SU-DHL-6 (cell line): Measurements from ENCODE around the gene CLDN9.
A peak's percentile ranks its signal among the peaks of the same experiment; 100 is the strongest.

ENCODE experiments used
- H2AFZ ChIP-seq: fragments of 200-600 bp; sonication (generic); 2 replicates; pipeline ENCODE4 v1.6.1; 2014; ENCODE audit warnings: low read depth, mild to moderate bottlenecking, moderate library complexity, mixed read lengths, antibody characterized with exemption, low read length; ENCODE audit not compliant: severe bottlenecking
- H3F3A ChIP-seq: fragments of 200-600 bp; shearing (Covaris generic); 2 replicates; pipeline ENCODE4 v1.6.0; 2016; ENCODE audit warnings: antibody characterized with exemption, mild to moderate bottlenecking; ENCODE audit not compliant: insufficient read depth
- H3K27ac ChIP-seq: fragments of 200-600 bp; sonication (generic); 2 replicates; pipeline ENCODE4 v1.5.1; 2016; ENCODE audit warnings: low read depth, mild to moderate bottlenecking, low read length, moderate library complexity, mixed read lengths
- H3K27me3 ChIP-seq: fragments of 200-600 bp; sonication (generic), shearing (Covaris generic); 2 replicates; pipeline ENCODE4 v1.6.0; 2014; ENCODE audit warnings: mild to moderate bottlenecking, low read length
- H3K36me3 ChIP-seq: fragments of 200-600 bp; sonication (generic); 2 replicates; pipeline ENCODE4 v1.6.1; 2014; ENCODE audit warnings: mild to moderate bottlenecking, low read length, mixed read lengths
- H3K4me2 ChIP-seq: fragments of 300-600, 200-600 bp; shearing (Covaris generic), sonication (generic); 2 replicates; pipeline ENCODE4 v1.6.0; 2014; ENCODE audit warnings: low read length, low read depth, mild to moderate bottlenecking; ENCODE audit not compliant: poor library complexity, severe bottlenecking
- H3K4me3 ChIP-seq: fragments of 200-600 bp; sonication (generic); 2 replicates; pipeline ENCODE4 v1.5.1; 2014; ENCODE audit warnings: antibody characterized with exemption, low read length, mild to moderate bottlenecking, mixed read lengths; ENCODE audit not compliant: insufficient read depth, poor library complexity, severe bottlenecking
- H3K79me2 ChIP-seq: fragments of 200-600 bp; sonication (generic); 2 replicates; pipeline ENCODE4 v1.6.1; 2014; ENCODE audit warnings: mild to moderate bottlenecking, low read length, moderate library complexity; ENCODE audit not compliant: insufficient read depth
- H3K9ac ChIP-seq: fragments of 200-600 bp; sonication (generic); 2 replicates; pipeline ENCODE4 v1.7.0; 2014; ENCODE audit warnings: mild to moderate bottlenecking, low read length
- H3K9me2 ChIP-seq: fragments of 200-600 bp; sonication (generic); replicated peaks from 2 replicates; pipeline ENCODE4 v1.6.1; 2014; ENCODE audit warnings: low read length; ENCODE audit not compliant: insufficient read depth
- H3K9me3 ChIP-seq: fragments of 200-600 bp; sonication (generic); 2 replicates; pipeline ENCODE4 v1.6.1; 2014; ENCODE audit warnings: low read length, mixed read lengths; ENCODE audit not compliant: insufficient read depth
- H4K20me1 ChIP-seq: fragments of 200-600 bp; sonication (generic); 2 replicates; pipeline ENCODE4 v1.6.1; 2014; ENCODE audit warnings: low read depth, mild to moderate bottlenecking, antibody characterized with exemption, low read length, moderate library complexity, mixed read lengths
- EZH2phosphoT487 ChIP-seq: fragments of 200-600 bp; sonication (generic), shearing (Covaris generic); conservative IDR thresholded peaks from 2 replicates; pipeline ENCODE4 v1.6.1; 2018; ENCODE audit warnings: mild to moderate bottlenecking, antibody characterized with exemption, low read length, moderate library complexity, mixed read lengths
- TF ChIP-seq, protein P1 (sequence below): fragments of 200-600 bp; sonication (generic); IDR thresholded peaks from one replicate; pipeline ENCODE4 v1.5.1; 2017; ENCODE audit warnings: antibody characterized with exemption, mild to moderate bottlenecking, low read length, moderate library complexity; ENCODE audit not compliant: insufficient read depth, poor library complexity, severe bottlenecking

Gene CLDN9

GRCh38 chr16:3003582-3004270, 9.0 kb upstream of the CLDN9 start:
- TF ChIP-seq EZH2phosphoT487: no peak
- TF ChIP-seq, protein P1, sequence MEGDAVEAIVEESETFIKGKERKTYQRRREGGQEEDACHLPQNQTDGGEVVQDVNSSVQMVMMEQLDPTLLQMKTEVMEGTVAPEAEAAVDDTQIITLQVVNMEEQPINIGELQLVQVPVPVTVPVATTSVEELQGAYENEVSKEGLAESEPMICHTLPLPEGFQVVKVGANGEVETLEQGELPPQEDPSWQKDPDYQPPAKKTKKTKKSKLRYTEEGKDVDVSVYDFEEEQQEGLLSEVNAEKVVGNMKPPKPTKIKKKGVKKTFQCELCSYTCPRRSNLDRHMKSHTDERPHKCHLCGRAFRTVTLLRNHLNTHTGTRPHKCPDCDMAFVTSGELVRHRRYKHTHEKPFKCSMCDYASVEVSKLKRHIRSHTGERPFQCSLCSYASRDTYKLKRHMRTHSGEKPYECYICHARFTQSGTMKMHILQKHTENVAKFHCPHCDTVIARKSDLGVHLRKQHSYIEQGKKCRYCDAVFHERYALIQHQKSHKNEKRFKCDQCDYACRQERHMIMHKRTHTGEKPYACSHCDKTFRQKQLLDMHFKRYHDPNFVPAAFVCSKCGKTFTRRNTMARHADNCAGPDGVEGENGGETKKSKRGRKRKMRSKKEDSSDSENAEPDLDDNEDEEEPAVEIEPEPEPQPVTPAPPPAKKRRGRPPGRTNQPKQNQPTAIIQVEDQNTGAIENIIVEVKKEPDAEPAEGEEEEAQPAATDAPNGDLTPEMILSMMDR: peak; percentile 67
- H3K27me3 ChIP-seq: no peaks in the 10 kb centered on the region
- no peaks in the 10 kb centered on the region for H3K79me2 ChIP-seq
- H3K36me3 ChIP-seq: no peaks in the 10 kb centered on the region
- no peak overlapping the region for H3K27ac ChIP-seq
- H3F3A ChIP-seq: no peaks in the 10 kb centered on the region
- no peaks in the 10 kb centered on the region for H3K9me3 ChIP-seq
- peak overlapping the region; percentile 29 for H3K4me3 ChIP-seq
- H2AFZ ChIP-seq: no peak overlapping the region
- H3K9me2 ChIP-seq: no peaks in the 10 kb centered on the region
- no peak overlapping the region for H3K9ac ChIP-seq
- no peaks in the 10 kb centered on the region for H4K20me1 ChIP-seq
- peak overlapping the region; percentile 39 for H3K4me2 ChIP-seq

- Histone ChIP-seq H3K27me3 (no peaks in the 10 kb centered on the region), H3K9me3 (no peaks in the 10 kb centered on the region), H3K4me2 (no peak overlapping the region), H3K9ac (no peak overlapping the region), H3K9me2 (no peaks in the 10 kb centered on the region), H3K36me3 (no peaks in the 10 kb centered on the region), H3K79me2 (no peaks in the 10 kb centered on the region), H2AFZ (no peak overlapping the region), H3K4me3 (peak overlapping the region; percentile 29), H3F3A (no peaks in the 10 kb centered on the region), H3K27ac (no peak overlapping the region), H4K20me1 (no peaks in the 10 kb centered on the region)
- TF ChIP-seq EZH2phosphoT487: no peak
- TF ChIP-seq, protein P1: no peak
Measured at GRCh38 chr16:3004319-3004718, 8.4 kb upstream of the CLDN9 start.

DNA sequence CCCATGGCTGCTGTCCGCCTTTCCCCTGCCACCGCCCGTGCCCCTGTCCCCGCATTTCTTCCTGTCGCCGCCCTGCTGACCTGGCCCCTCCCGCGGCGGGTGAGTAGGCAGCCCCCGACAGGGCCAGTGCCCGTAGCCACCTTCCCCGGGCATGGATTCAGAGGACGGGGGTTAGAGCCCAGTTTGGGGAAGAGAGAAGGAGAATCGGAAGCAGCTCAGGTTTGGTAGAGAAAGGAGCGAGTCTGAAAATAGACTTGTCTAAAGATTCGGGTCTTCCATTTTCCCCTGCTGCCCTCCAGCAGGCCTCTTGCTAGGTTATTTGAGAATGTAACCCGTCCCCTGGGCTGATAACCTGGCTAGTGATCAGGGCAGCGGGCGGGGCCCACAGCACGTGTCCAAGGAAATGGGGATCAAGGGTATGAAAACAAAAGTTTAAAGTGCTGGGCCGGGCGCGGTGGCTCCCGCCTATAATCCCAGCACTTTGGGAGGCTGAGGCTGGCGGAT, 7.9 kb upstream of the CLDN9 start:
- Histone ChIP-seq H3K27ac (no peak overlapping the region), H3K36me3 (no peaks in the 10 kb centered on the region)

More for the DNA sequence above, 7.9 kb upstream of the CLDN9 start:
- Histone ChIP-seq H4K20me1 (no peaks in the 10 kb centered on the region), H3K27me3 (no peaks in the 10 kb centered on the region), H3K4me3 (peak overlapping the region; percentile 46), H3K79me2 (no peaks in the 10 kb centered on the region), H2AFZ (no peak overlapping the region), H3K9me3 (no peaks in the 10 kb centered on the region), H3K4me2 (peak overlapping the region; percentile 52), H3F3A (no peaks in the 10 kb centered on the region), H3K9me2 (no peaks in the 10 kb centered on the region), H3K9ac (peak overlapping the region; percentile 26; the same call in 1 of the 2 replicates)
- no peak for TF ChIP-seq EZH2phosphoT487
- TF ChIP-seq, protein P1: no peak
